GM12878 (cell line): ENCODE measurements around the gene ZNF546. TPM values are rescaled to one million over a fixed set of nuclear protein-coding genes. Genes with fewer than 3 reads are reported as not detected.

Source experiments
- ATAC-seq: fragments of 200-7000 bp; cut with Tn5 transposase; 3 replicates; pipeline ENCODE4 v1.9.1; 2020; ENCODE audit warnings: mild to moderate bottlenecking, moderate library complexity
- BruUV-seq: library from RNA; stranded (reverse); fragments of 400-500 nt; replicated peaks from 2 replicates; lab custom pipeline; 2021; lab: Mats Ljungman, UMichigan
- CTCF ChIA-PET: fragments of 300-600 bp; sonication (Branson Sonifier 250); formaldehyde crosslinking; extraction: SDS; loops from one replicate; lab custom pipeline; 2021; ENCODE audit warnings: inconsistent platforms; lab: Yijun Ruan, JAX
- POLR2A ChIA-PET: fragments of 350-600 bp; formaldehyde crosslinking; extraction: SDS; loops from one replicate; lab custom pipeline; 2021; ENCODE audit warnings: inconsistent platforms; lab: Charles Lee
- RAD21 ChIA-PET: fragments of 300-600 bp; sonication (Branson Sonifier 250); formaldehyde crosslinking; loops from one replicate; lab custom pipeline; 2023; ENCODE audit warnings: antibody characterized with exemption; ENCODE audit not compliant: unreplicated experiment; lab: Charles Lee
- SMC1A ChIA-PET: fragments of 300-600 bp; sonication (Branson Sonifier 250); formaldehyde crosslinking; loops from one replicate; lab custom pipeline; 2023; ENCODE audit not compliant: unreplicated experiment, uncharacterized antibody; lab: Charles Lee
- DNase-seq: peaks from one replicate; pipeline ENCODE4 v3.0.0-alpha.2; 2011; ENCODE audit warnings: low read depth, low spot score
- FAIRE-seq: peaks from 3 replicates; lab custom pipeline; 2011; peaks lifted over from hg19 to GRCh38; lab: Jason Lieb, UNC
- H2AFZ ChIP-seq: 2 replicates; pipeline ENCODE4 v1.6.0; 2011; ENCODE audit warnings: low read depth, low read length, control low read depth; ENCODE audit not compliant: control insufficient read depth
- H3K27ac ChIP-seq: 2 replicates; pipeline ENCODE4 v1.5.1; 2011; ENCODE audit warnings: control low read depth; ENCODE audit not compliant: control insufficient read depth, insufficient read depth
- H3K27me3 ChIP-seq, 2 experiments: replicated peaks in 1 of 2; 2 replicates each; pipeline versions ENCODE4 v1.6.0 to v1.6.1; 2011; ENCODE audit warnings: low read length in 1 of 2; ENCODE audit not compliant: control insufficient read depth in 2 of 2, insufficient read depth in 2 of 2
- H3K36me3 ChIP-seq, 2 experiments: 2 replicates each; pipeline ENCODE4 v1.5.1; 2011; ENCODE audit warnings: low read length in 1 of 2; ENCODE audit not compliant: control insufficient read depth in 2 of 2, insufficient read depth in 2 of 2
- H3K4me1 ChIP-seq: 2 replicates; pipeline ENCODE4 v1.6.1; 2011; ENCODE audit warnings: mild to moderate bottlenecking, low read length, moderate library complexity, mixed read lengths; ENCODE audit not compliant: control insufficient read depth, insufficient read depth
- H3K4me2 ChIP-seq: 2 replicates; pipeline ENCODE4 v1.6.0; 2011; ENCODE audit warnings: control low read depth; ENCODE audit not compliant: control insufficient read depth, insufficient read depth
- H3K4me3 ChIP-seq: fragments of 200-600 bp; sonication (generic); 2 replicates; pipeline ENCODE4 v1.5.1; 2016
- H3K79me2 ChIP-seq: 2 replicates; pipeline ENCODE4 v1.6.0; 2011; ENCODE audit warnings: low read length; ENCODE audit not compliant: control insufficient read depth, insufficient read depth
- H3K9ac ChIP-seq: 2 replicates; pipeline ENCODE4 v1.8.0; 2011; ENCODE audit warnings: low read length, control low read depth, mixed read lengths; ENCODE audit not compliant: control insufficient read depth, insufficient read depth
- H3K9me3 ChIP-seq: replicated peaks from 3 replicates; pipeline ENCODE4 v1.5.1; 2011; ENCODE audit warnings: mild to moderate bottlenecking, low read length; ENCODE audit not compliant: control insufficient read depth, insufficient read depth
- H4K20me1 ChIP-seq: 2 replicates; pipeline ENCODE4 v1.6.0; 2011; ENCODE audit not compliant: control insufficient read depth, insufficient read depth
- CBX3 ChIP-seq: fragments of 200-600 bp; sonication (generic); IDR thresholded peaks from 2 replicates; pipeline ENCODE4 v1.6.1; 2016; ENCODE audit warnings: low read depth, borderline replicate concordance
- CEBPB ChIP-seq, 2 experiments: fragments of 150-350 bp in 1 of 2; IDR thresholded peaks; 2 replicates each; pipeline ENCODE4 v1.6.1; 2012 to 2014; ENCODE audit warnings: low read depth in 2 of 2, low read length in 2 of 2, borderline replicate concordance in 1 of 2, inconsistent platforms in 1 of 2
- CHD2 ChIP-seq: IDR thresholded peaks from 2 replicates; pipeline ENCODE4 v1.6.1; 2011; ENCODE audit warnings: low read depth, low read length, improper control_type of control experiment, borderline replicate concordance
- CHD4 ChIP-seq: fragments of 200-600 bp; sonication (generic); IDR thresholded peaks from 2 replicates; pipeline ENCODE4 v1.6.1; 2016; ENCODE audit warnings: mild to moderate bottlenecking
- CREB1 ChIP-seq: IDR thresholded peaks from 2 replicates; pipeline ENCODE4 v1.6.1; 2012; ENCODE audit warnings: low read depth, mild to moderate bottlenecking, inconsistent platforms
- ETV6 ChIP-seq, 2 experiments: fragments of 450-650 bp in 1 of 2; IDR thresholded peaks in 1 of 2; conservative IDR thresholded peaks in 1 of 2; 2 replicates each; pipeline ENCODE4 v1.6.1; 2014; ENCODE audit warnings: antibody characterized with exemption in 1 of 2, borderline replicate concordance in 1 of 2, low read depth in 1 of 2, mild to moderate bottlenecking in 1 of 2, moderate library complexity in 1 of 2
- GABPA ChIP-seq: IDR thresholded peaks from 2 replicates; pipeline ENCODE4 v1.6.1; 2014; ENCODE audit warnings: antibody characterized with exemption, low read depth, mild to moderate bottlenecking, inconsistent platforms
- HDGF ChIP-seq: fragments of 450-650 bp; IDR thresholded peaks from 2 replicates; pipeline ENCODE4 v1.6.1; 2016; ENCODE audit warnings: antibody characterized with exemption
- KAT2A ChIP-seq: conservative IDR thresholded peaks from 2 replicates; pipeline ENCODE4 v1.6.1; 2011; ENCODE audit warnings: low read depth, low read length; ENCODE audit not compliant: control insufficient read depth
- MLLT1 ChIP-seq: fragments of 450-650 bp; IDR thresholded peaks from 2 replicates; pipeline ENCODE4 v1.6.1; 2016; ENCODE audit warnings: mild to moderate bottlenecking
- NFYB ChIP-seq: IDR thresholded peaks from 2 replicates; pipeline ENCODE4 v1.6.1; 2011; ENCODE audit warnings: low read depth, mild to moderate bottlenecking, low read length, improper control_type of control experiment, moderate library complexity; ENCODE audit not compliant: insufficient read depth
- POLR2AphosphoS2 ChIP-seq: IDR thresholded peaks from 2 replicates; pipeline ENCODE4 v1.6.1; 2011; ENCODE audit warnings: low read depth, mild to moderate bottlenecking, low read length, improper control_type of control experiment, moderate library complexity
- POLR2AphosphoS5 ChIP-seq: IDR thresholded peaks from 2 replicates; pipeline ENCODE4 v1.6.1; 2011; ENCODE audit warnings: mild to moderate bottlenecking, low read length, inconsistent platforms
- RBBP5 ChIP-seq: fragments of 200-600 bp; sonication (generic); conservative IDR thresholded peaks from 2 replicates; pipeline ENCODE4 v1.6.1; 2016
- RCOR1 ChIP-seq: conservative IDR thresholded peaks from 2 replicates; pipeline ENCODE4 v1.6.1; 2012; ENCODE audit warnings: low read depth, low read length, improper control_type of control experiment
- SIX5 ChIP-seq: IDR thresholded peaks from 2 replicates; pipeline ENCODE4 v1.6.1; 2011; ENCODE audit warnings: mild to moderate bottlenecking, low read depth, low read length, moderate library complexity; ENCODE audit not compliant: severe bottlenecking
- SMAD5 ChIP-seq: IDR thresholded peaks from 2 replicates; pipeline ENCODE4 v1.6.1; 2016; ENCODE audit warnings: antibody characterized with exemption, low read depth
- SMARCA5 ChIP-seq: fragments of 450-650 bp; IDR thresholded peaks from 2 replicates; pipeline ENCODE4 v1.6.1; 2017; ENCODE audit warnings: mild to moderate bottlenecking
- SMC3 ChIP-seq: IDR thresholded peaks from 2 replicates; pipeline ENCODE4 v1.6.1; 2011; ENCODE audit warnings: low read length, improper control_type of control experiment, borderline replicate concordance
- STAT1 ChIP-seq: fragments of 450-650 bp; conservative IDR thresholded peaks from 2 replicates; pipeline ENCODE4 v1.6.1; 2014; ENCODE audit warnings: antibody characterized with exemption, mild to moderate bottlenecking
- SUPT20H ChIP-seq: IDR thresholded peaks from 2 replicates; pipeline ENCODE4 v1.6.1; 2011; ENCODE audit warnings: low read depth, mild to moderate bottlenecking, low read length, moderate library complexity, borderline replicate concordance; ENCODE audit not compliant: control insufficient read depth
- TCF12 ChIP-seq: IDR thresholded peaks from 2 replicates; pipeline ENCODE4 v1.6.1; 2011; ENCODE audit warnings: low read depth, mild to moderate bottlenecking, low read length
- ZNF217 ChIP-seq: fragments of 450-650 bp; IDR thresholded peaks from 2 replicates; pipeline ENCODE4 v1.6.1; 2017; ENCODE audit warnings: antibody characterized with exemption, mild to moderate bottlenecking
- ZNF24 ChIP-seq: fragments of 450-650 bp; IDR thresholded peaks from 2 replicates; pipeline ENCODE4 v1.6.1; 2017; ENCODE audit warnings: antibody characterized with exemption, mild to moderate bottlenecking
- WGBS: methylation state at CpG from one replicate; pipeline ENCODE4 v1.1.6; 2016; ENCODE audit warnings: low lambda C conversion rate; ENCODE audit not compliant: insufficient replicate concordance, insufficient coverage; ENCODE audit errors: missing lambda C conversion rate; 5-methylcytosine and 5-hydroxymethylcytosine counted together
- in situ Hi-C: fragments of 300-500 bp; cut with MboI; formaldehyde crosslinking; loops from 9 replicates; pipeline ENCODE4 v1.14.3; 2018; ENCODE audit warnings: mixed read lengths
- intact Hi-C: fragments of 100-400 bp; cut with micrococcal nuclease; formaldehyde crosslinking; loops from one replicate; pipeline ENCODE4 v1.14.2; 2022; ENCODE audit not compliant: unreplicated experiment
- polyA plus RNA-seq, 11 experiments: library from polyadenylated mRNA; depleted of rRNA in 4 of 11; unstranded in 6 of 11; stranded (reverse) in 5 of 11; fragments of >200 nt; fragmentation: Nextera tagmentation in 4 of 11; fragmentation: Illumina TruSeq in 1 of 11; extraction: Ambion mirVana in 4 of 11; extraction: Trizol in 1 of 11; gene quantifications; 1 replicate in 1 of 11; 2 replicates in 10 of 11; pipeline versions ENCODE4 v1.2.1 to v1.2.3, GENCODE V29; 2011 to 2016; ENCODE audit warnings: inconsistent platforms in 2 of 11, missing spikeins in 2 of 11, low read depth in 1 of 11
- total RNA-seq, 4 experiments: library from RNA; depleted of rRNA in 3 of 4; stranded (reverse); fragments of >200 nt in 3 of 4; fragmentation: Illumina TruSeq in 1 of 4; extraction: Trizol in 1 of 4; gene quantifications; 2 replicates each; pipeline versions ENCODE4 v1.2.1 to v1.2.3, GENCODE V29; 2013 to 2021

ZNF546 gene
- total and polyA plus RNA-seq, 10 of the 15 experiments (the other 5 are each of a cell fraction or from before 2014, with no cell fraction given): 0.88 to 4.1 (median 2.4) TPM

- H3K27me3 ChIP-seq: no peaks in the 10 kb centered on the region
- peak overlapping the region; percentile 59 for H3K27ac ChIP-seq
- H4K20me1 ChIP-seq: no peaks in the 10 kb centered on the region
- H3K79me2 ChIP-seq: no peaks in the 10 kb centered on the region
- peak; percentile 48 for ATAC-seq
- in situ Hi-C loops: no loop called here
- H3K9me3 ChIP-seq: no peaks in the 10 kb centered on the region
- peaks cover 12% of the 10 kb centered on the region for H3K4me1 ChIP-seq
- TF ChIP-seq STAT1 (no peak), SMC3 (no peak), SUPT20H (no peak), ZNF24 (no peak), SMAD5 (no peak), CBX3 (no peak), NFYB (no peak), CHD2 (no peak), TCF12 (no peak), CHD4 (no peak), ZNF217 (0 out of 2 replicates have a peak, but pooled peaks have one; percentile 29), HDGF (0 out of 2 replicates have a peak, but pooled peaks have one; percentile 18), ETV6 (conservative IDR thresholded peaks at IDR 0.05 in 1 of 2, IDR thresholded peaks at IDR 0.05 in 1 of 2; ENCODE audit: borderline replicate concordance in 1 of 2, low read depth in 1 of 2) (no peak), GABPA (no peak), POLR2AphosphoS2 (no peak), SIX5 (no peak), MLLT1 (peak; percentile 57), POLR2AphosphoS5 (no peak), CEBPB (IDR thresholded peaks at IDR 0.05; ENCODE audit: borderline replicate concordance in 1 of 2, low read depth in 2 of 2, low read length in 2 of 2) (no peak), KAT2A (no peak), SMARCA5 (peak; percentile 27; the same call in 1 of the 2 replicates), RCOR1 (no peak), RBBP5 (no peak), CREB1 (0 out of 2 replicates have a peak, but pooled peaks have one; percentile 3)
- CTCF ChIA-PET: interaction anchor here (0.8 to 4.0 kb wide), 5 partner anchors 9 to 109 kb away, joined by 3 to 43 read pairs (median 14); partner anchors contain the start of gene PSMC4
- RAD21 ChIA-PET: interaction anchor here (0.9 to 2.8 kb wide), 5 partner anchors 8 to 17 kb away, joined by 3 to 47 read pairs (median 18); partner anchors contain the start of gene PSMC4
- WGBS: 90% methylated on average over 7 of the region's 7 CpGs
- FAIRE-seq: no peak
- no peak overlapping the region for H3K4me3 ChIP-seq
- H3K9ac ChIP-seq: no peak overlapping the region
- no TSS peak for BruUV-seq
- SMC1A ChIA-PET: interaction anchor here (0.8 to 3.3 kb wide), 6 partner anchors 8 to 41 kb away, joined by 3 to 88 read pairs (median 7); partner anchors contain the start of gene PSMC4
- 0 out of 2 replicates have a peak overlapping the region, but pooled peaks have one; percentile 66 for H3K4me2 ChIP-seq
- H3K36me3 ChIP-seq: no peaks in the 10 kb centered on the region
- POLR2A ChIA-PET: interaction anchor here (1.0 to 5.8 kb wide), 5 partner anchors 11 to 43 kb away, joined by 4 to 64 read pairs (median 18); partner anchors contain the start of genes PSMC4 and ZNF546
- intact Hi-C loops: no loop called here
- no peak for DNase-seq
- peak overlapping the region; percentile 56 for H2AFZ ChIP-seq
Measured at GRCh38 chr19:39953915-39954314, 42.9 kb upstream of the ZNF546 start.
